Epidermal melanocyte (primary cell): ENCODE data around the gene ENTPD2.
"Not testable (repeated sequence)": the region's sequence is repeated elsewhere in the genome, so short reads cannot be mapped to it uniquely, and the experiment has no call there.

Experiments
- DNase-seq: peaks from one replicate; pipeline ENCODE4 v3.0.0; 2011; ENCODE audit warnings: low spot score; ENCODE audit not compliant: insufficient read length

Gene ENTPD2

DNA sequence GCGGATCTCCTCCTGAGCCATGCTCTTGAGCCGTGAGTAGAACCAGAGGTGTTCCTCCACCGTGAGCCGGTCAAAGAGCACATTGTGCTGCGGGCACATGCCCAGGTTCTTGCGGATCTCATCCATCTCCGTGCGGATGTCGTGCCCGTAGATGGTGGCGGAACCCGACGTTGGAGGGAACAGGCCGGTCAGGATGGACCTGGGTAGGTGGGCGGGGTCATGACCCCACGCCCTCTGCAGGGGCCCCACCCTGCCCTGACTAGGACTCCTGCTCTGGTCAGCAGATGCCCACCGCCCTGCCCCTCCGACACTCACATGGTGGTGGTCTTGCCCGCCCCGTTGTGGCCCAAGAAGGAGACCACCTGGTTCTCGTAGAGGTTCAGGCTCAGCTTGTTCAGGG is 37.9 kb downstream of the ENTPD2 start:
- no peak for DNase-seq

DNA sequence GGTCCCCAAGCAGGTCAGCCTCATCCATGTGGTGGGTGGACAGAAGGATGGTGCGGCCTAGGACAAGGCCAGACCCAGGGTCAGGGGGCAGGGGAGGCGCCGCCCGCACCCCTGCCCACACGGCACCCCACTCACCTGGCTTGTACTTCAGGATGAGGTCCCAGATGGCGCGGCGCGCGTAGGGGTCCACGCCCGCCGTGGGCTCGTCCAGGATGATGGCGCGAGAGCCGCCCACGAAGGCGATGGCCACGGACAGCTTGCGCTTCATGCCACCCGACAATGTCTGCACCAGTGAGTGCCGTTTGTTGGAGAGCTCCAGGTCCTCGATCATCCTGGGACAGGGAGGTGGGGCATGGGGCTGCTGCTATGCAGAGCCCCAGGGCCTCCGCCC is 38.3 kb downstream of the ENTPD2 start:
- no peak for DNase-seq

DNA sequence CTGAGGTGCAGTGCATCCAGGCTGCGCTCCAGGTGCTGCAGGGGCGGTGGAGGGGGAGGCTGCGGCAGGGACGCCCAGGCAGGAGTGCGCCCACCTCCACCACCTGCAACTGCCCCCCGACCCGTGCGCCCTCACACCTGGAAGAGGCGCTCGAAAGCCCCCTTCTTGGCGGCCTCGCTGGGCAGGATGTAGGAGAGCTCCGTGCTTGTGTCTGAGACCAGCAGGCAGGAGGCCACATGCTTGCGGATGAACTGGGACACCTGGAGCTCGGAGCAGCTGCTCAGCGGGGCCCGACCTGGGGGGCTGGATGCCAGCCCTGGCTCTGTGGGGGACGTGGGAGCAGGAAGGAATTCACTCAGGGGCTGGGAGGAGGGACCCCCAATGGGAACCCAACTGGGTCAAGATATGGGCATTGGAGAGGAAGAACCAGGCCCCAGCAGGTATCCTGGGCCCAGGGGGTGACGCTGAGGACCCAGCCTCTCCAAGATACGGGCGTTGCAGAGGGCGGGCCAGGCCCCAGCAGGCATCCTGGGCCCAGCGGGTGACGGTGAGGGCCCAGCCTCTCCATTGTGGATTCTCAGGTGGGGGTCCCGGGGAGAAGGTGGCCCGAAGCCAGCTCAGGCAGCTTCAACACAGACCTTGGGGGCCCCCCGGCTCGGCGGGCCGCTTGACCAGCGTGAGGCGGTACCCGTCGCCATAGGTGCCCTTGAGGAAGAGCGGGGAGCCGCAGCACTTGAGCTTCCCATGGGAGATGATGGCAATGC is 38.9 kb downstream of the ENTPD2 start:
- no peak for DNase-seq

DNA sequence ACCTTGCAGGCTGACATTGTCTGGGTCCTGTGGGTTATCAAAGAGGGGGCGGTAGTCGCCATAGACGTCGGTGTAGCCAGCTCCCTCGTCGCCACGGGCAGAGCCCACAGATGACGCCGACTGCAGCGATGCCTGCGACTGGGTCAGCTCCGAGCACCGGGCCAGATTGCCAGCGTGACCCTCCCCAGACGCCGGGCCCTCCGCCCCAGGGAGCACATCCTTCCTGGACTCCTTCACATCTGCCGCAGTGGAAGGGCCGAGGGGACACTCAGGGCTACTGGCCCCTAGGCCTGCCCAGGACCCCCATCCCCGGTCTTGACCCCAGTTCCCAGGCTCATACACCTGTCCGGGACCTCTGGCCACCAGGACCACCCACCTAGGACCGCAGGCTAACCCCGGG is 39.7 kb downstream of the ENTPD2 start:
- DNase-seq: no peak

DNA sequence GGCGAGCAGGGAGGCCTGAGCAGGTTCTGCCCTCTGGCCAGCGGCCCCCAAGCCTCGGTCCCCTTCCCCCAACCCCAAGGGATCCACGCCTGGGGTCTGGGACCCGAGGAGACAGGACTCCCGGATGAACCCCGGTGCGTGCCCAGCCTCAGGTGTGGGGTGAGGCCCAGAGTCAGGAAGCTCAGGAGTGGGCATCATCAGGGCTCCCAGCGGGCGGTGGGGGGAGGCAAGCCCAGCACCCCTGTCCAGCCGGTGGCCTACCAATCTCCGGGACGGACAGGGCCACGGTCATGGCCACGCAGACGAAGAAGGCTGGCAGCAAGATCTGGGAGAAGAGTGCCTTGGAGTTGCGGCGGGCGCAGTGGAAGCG is 40.3 kb downstream of the ENTPD2 start:
- no peak for DNase-seq

DNA sequence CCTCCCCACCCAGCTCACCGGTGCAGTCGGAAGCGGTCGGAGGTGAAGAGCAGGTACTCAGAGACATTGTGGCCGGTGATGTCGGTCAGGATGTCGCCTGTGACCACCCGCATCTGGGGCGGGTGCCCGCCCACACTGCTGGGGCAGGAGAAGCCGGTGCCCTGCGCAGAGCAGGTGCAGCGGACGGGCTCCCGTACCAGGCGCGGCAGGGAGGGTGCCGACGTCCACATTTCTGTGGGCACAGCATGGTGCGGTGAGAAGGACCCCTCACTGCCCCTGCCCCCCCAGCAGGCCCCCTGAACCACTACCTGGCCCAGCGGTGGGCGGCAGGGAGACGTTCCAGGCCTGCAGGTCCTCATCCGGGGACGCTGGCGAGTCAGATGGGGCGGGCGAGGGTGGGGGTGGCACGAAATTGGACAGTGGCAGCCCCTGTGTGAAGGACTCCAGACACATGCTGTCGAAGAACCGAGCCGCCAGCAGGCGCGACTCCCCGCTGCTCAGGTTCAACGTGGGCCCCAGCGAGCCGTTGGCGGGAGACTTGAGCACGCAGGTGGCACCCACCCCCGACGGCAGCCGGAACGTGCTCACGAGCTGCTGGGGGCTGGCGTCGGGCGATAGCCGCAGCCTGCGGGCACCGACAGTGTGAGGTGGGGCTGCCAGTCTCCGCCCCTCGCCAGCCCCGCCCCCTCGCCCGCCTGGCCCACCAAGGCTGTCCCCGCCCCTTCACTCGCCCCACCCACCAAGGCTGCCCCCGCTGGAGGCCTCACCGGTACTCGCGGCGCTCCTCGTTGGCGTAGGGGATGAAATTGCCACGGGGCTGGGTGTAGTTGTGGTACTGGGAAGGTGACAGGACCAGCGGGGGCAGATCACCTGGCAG is 40.9 kb downstream of the ENTPD2 start:
- DNase-seq: no peak

DNA sequence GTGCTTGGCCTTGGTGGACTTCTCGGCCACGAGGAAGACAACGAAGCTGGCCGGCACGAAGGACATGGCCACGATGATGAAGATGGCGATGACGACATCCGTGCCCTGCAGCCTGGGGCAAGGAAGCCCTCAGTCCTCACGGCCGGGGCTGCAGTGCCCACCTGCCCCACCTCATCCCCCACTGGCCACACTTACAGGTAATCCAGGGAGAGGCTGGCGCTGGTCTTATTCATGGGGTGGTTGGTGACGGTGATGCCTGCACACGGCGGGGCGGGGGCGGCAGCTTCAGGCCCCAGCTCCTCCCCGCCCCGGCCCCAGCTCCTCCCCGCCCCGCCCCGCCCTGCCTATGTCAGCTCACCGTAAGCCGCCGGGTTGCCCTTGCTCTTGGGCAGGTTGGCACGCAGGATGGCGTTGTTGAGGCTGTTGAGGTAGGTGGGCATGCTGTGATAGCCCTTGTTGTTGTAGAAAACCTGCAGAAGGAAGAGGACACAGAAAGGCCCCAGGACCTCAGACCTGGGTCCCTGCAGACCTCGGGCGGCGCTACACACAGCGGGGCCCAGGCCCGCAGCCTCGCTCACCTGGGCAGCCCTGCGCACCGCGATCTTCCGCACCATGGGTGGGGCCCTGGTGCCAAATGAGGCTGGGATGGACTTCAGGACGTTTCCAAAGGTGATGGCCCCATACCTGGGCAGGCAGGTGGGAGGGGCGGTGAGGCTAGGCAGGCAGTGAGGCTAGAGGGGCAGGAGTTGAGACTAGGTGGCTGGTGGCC is 41.8 kb downstream of the ENTPD2 start:
- no peak for DNase-seq

DNA sequence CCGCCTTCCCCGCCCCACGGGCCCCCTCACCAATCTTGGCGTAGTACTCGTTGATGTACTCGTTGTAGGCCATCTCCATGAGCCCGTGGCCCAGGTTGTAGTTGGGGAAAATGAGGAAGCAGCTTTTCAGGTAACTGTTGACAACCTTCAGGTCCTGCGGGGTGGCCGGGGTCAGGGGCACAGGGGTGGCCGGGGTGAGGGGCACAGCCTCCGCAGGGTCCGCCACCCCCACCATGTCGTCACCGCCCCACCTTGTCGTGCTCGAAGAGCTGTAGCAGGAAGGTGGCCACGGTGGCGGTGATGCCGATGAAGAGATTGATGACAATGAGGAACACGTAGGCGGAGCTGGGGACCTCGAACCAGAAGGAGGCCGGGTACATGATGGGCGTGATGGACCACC is 42.7 kb downstream of the ENTPD2 start:
- no peak for DNase-seq

DNA sequence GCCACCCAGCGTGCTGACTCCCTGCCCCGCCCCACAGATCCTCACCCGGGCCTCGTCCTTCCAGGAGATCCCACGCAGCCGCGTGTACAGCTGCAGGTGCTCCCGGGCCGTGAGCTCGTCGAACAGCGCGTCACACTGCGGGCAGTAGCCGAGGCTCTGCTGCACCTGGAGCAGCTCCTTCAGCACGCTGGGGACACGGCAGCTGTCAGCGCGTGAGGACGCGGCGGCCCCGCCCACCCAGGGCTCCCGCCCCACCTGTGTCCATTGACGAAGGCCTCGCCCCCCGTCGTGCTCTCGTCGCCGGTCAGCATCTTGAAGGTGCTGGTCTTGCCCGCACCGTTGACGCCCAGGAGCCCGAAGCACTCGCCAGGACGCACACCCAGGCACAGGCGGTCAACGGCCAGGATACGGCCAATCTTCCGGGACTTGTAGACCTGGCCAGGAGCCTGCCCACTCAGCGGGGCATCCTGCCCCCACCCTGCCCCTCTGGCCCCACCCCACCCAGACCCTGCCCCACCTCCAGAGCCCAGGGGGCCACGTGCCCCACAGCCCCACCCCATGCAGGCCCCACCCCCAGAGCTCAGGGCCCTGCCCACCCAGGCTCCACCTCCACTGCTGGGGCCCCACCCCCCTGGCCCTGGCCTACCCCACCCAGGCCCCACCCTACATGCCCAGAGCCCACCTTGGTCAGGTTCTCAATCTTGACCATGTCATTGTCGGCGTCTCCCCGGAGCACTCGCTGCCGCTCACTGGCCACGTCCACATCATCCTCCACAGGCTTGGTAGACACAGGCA is 43.7 kb downstream of the ENTPD2 start:
- DNase-seq: no peak

DNA sequence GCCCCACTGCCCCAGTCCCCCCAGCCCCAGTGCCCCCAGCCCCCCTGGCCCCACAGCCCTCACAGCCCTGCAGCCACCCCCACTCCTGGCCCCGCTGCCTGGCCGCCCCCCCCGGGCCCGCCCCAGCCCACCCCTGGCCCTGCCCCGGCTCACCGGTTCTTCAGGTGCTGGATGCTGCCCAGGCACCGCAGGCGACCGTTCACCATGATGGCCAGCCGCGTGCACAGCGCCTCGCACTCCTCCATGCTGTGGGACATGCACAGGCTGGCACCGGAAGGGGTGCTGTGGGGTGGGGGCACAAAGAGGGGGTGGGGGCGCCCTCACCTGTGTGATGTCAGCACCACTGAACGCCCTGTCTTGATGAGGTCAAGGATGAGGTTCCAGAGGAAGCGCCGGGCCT is 44.6 kb downstream of the ENTPD2 start:
- no peak for DNase-seq

DNA sequence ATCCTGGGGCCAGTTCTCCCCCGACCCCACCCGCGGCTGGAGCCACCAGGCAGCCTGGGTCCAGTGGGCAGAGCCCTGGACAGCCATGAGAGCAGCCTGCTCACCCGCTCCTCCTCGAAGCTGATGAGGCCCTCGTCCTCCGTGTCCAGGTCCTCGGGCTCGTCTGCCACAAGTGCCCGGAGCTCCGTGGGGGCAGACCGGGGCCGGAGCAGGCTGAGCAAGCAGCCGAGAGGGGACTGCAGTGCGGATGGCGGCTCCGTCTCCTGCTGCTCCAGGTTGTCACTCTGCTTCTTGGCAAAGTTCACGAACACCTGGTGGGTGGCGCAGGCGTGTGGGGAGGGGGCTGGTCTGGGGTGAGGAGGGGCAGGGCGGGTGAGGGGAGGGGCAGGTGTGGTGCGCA is 45.5 kb downstream of the ENTPD2 start:
- no peak for DNase-seq

DNA sequence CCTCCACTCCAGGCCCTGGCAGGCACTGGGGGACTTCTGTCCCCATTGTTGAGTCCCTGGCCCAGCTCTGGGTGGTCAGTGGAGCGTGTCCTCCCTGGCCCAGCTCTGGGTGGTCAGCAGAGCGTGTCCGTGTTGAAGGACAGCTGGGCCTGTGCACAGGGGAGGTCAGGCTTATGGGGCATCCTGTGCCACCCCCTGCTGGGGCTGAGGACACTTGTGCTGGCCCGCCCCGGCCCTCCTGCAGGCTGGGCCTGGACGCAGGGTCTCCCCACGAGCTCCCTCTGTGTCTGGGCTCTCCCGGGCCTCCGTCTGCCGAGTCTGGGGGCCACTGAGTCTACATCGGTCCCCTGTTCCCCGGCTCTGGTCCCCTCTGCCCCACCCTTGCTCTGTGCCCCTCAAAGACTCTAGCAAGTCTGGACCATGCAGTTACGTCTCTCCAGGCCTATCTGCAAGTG is 46.0 kb downstream of the ENTPD2 start:
- DNase-seq: no peak

DNA sequence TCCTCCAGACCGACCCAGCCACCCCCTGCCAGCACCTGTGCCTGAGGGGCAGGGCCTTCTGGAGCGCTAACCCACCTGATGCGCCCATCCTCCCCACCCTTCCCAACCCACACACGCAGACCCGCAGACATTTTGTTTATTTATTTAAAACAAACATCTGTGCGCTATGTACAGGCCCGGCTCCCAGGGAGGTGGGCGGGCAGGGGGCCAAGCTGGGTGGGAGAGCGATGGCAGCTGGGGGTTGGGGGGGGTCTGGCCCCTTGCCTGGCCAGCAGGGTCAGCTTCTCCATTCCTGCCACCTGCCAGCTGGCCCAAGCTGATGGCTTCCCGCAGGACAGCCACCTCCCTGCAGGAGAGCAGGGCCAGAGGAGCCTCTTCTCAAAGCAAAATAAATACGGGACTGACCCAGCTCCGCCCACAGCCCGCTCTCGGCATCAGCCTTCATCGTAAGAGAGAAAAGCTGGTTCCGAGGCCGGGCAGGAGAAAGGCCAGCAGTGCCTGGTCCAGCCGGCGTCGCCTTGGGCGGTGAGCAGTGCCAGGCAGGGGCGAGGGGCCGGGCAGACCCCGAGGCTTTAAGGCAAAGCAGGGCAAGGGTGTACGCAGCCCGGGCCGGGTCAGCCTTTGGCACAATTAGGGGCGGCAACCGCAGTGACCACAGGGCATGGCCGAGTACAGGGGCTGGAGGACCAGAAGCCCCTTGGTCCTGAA is 46.6 kb downstream of the ENTPD2 start:
- no peak for DNase-seq

DNA sequence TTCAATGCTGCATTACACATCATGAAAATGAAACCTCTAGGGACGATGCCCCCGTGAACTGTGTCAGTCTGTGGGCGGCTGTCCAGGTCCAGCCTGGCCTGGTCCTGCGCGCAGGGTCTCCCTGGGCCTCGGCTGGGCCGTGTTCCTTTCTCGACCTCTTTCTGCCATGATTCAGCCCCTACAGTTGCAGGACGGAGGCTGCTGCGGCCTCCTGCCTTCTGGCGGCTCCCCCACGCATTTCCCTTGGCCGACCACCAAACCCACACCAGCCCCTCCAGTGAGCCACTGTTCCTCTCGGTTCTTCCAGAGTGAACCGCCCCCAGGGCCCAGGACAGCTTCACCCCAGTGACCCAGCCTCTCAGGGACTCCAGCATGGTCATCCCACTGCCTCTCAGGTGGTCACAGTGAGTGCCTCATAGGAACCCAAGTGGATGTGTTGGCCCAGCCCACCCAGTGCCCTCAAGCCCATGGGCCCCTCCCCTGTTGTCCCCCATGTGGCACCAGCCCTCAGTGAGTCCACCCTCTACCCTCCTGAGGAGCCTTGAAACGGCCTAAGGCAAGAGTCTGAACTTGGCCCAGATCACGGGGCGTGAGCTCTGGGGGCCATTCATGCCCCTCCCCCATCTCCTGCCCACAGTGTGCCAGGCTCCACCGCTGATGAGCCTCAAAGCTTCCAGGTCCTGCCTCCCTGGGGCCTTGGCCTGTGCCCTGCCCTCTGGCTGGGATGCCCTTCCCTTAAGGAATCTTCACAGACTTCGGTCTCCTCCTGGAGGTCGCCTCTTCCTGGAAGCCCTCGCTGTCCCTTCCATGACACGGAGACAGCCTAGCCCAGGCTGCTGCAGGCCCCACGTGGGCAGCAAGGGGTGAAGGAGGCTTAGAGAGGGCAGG is 47.5 kb downstream of the ENTPD2 start:
- DNase-seq: no peak

DNA sequence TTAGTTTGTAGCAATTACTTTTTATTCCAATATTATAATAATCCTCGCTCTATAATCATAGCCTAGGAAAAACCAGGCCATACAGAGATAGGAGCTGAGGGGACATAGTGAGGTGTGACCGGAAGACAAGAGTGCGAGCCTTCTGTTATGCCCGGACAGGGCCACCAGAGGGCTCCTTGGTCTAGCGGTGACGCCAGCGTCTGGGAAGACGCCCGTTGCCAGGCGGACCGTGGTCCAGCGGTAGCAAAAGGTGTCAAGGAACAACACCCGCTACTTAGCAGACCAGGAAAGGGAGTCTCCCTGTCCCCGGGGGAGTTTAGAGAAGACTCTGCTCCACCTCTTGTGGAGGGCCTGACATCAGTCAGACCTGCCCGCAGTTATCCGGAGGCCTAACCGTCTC is 49.6 kb downstream of the ENTPD2 start:
- DNase-seq: not testable (repeated sequence)

DNA sequence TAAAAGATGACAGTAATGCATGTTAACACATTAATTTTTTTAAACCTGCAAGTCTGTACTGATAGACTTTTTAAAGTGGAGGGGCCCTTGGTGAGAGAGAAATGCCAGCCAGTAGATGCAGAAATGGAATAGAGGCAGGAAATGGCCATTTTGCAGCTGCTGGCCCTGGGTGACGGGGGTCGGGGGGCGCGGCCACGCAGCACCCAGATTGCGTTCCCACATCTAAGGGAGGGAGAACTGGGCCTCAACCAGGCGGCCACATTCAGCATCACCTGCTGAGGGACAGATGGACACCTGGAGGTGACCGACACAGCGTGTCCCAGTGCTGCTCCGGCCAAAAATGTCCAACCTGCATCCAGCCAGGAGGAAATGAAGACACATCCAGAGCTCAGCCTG is 51.2 kb downstream of the ENTPD2 start:
- DNase-seq: no peak

DNA sequence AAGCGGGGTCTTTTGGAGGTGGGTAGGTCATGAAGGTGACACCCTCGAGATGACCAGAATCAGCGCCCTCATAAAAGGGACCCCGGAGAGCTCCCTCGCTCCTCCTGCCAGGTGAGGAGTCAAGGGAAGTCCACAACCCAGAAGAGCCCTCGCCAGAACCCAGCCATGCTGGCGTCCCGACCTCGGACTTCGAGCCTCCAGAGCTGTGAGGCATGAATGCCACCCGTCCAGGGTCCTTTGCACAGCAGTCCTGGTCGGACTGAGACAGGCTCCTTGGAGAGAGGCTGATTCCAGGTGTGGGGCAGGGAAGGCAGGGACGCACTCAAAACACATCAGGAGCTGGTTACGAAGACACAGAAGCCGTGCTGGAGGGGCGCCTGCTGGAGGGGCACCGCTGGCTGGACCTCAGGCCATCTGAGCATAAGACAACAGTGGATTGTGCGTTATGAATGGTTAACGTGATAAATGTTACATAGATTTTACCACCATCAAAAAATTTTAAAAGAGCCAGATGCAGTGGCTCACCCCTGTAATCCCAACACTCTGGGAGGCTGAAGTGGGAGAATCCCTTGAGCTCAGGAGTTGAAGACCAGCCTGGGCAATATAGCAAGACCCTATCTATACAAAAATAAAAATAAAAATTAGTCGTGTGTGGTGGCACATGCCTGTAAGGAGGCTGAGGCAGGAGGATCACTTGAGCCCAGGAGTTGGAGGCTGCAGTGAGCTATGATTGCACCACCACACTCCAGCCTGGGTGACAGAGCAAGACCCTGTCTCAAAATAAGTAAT is 51.8 kb downstream of the ENTPD2 start:
- DNase-seq: no peak

DNA sequence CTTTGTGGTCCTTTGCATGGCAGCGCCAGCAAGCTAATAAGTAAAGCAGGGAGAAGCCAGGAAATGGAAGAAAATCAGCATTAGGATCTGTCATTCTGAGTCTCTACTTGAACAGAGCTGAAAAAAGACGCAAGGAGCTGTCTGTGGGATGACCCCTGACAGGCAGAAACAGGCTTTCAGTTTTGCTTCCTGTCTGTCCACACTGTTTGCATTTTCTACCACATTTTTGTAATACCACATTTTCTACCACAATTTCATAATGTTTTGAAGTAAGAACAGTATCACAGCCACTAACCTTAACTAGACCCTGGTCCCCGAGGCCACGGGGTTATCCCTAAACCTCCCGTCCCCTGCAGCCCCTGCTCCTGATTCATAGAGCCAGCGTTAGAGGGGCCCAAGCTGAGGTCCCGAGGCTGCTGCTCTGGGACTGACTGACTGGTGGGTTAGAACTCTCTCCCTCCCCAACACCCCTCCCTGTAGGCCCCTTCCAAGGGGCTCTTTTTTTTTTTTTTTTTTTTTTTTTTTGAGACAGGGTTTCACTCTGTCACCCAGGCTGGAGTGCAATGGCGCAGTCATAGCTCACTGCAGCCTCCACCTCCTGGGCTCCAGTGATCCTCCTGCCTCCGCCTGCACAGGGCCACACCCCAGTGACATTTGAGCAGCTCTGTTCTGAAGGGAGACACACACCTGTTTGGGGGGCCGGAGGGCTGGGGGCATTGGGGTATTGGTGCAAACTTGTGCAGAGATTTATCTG is 53.5 kb downstream of the ENTPD2 start:
- peak; percentile 78 for DNase-seq
